H9 (cell line): ENCODE data around the gene PTPRK. TPM values are rescaled to one million over a fixed set of nuclear protein-coding genes. Genes with fewer than 3 reads are reported as not detected.

ENCODE experiments used
- DNase-seq: peaks from one replicate; pipeline ENCODE4 v3.0.0-alpha.2; 2017
- H2AFZ ChIP-seq: one replicate; pipeline ENCODE4 v1.6.1; 2013; ENCODE audit warnings: mild to moderate bottlenecking, low read length, control low read depth, moderate library complexity
- H2AK5ac ChIP-seq: 2 replicates; pipeline ENCODE4 v1.6.1; 2013; ENCODE audit warnings: low read length, control low read depth, mixed read lengths; ENCODE audit not compliant: insufficient read length
- H2BK120ac ChIP-seq: one replicate; pipeline ENCODE4 v1.6.1; 2013; ENCODE audit warnings: low read depth, mild to moderate bottlenecking, low read length, control low read depth, inconsistent platforms; ENCODE audit not compliant: poor library complexity, severe bottlenecking
- H2BK12ac ChIP-seq: 2 replicates; pipeline ENCODE4 v1.6.1; 2013; ENCODE audit warnings: low read length, control low read depth, mixed read lengths, low read depth; ENCODE audit not compliant: insufficient read length
- H2BK15ac ChIP-seq: 2 replicates; pipeline ENCODE4 v1.6.1; 2013; ENCODE audit warnings: low read depth, low read length, control low read depth
- H2BK20ac ChIP-seq: one replicate; pipeline ENCODE4 v1.6.1; 2013; ENCODE audit warnings: low read depth, mild to moderate bottlenecking, low read length, control low read depth, inconsistent platforms; ENCODE audit not compliant: poor library complexity, severe bottlenecking
- H2BK5ac ChIP-seq: 2 replicates; pipeline ENCODE4 v1.6.1; 2013; ENCODE audit warnings: low read length, control low read depth, mixed read lengths; ENCODE audit not compliant: insufficient read length
- H3K14ac ChIP-seq: 2 replicates; pipeline ENCODE4 v1.6.1; 2013; ENCODE audit warnings: low read length, control low read depth; ENCODE audit not compliant: insufficient read depth
- H3K18ac ChIP-seq: 2 replicates; pipeline ENCODE4 v1.6.1; 2013; ENCODE audit warnings: low read depth, mild to moderate bottlenecking, mixed read lengths, low read length, control low read depth; ENCODE audit not compliant: insufficient read length
- H3K23ac ChIP-seq: 2 replicates; pipeline ENCODE4 v1.6.1; 2013; ENCODE audit warnings: low read length, control low read depth, mixed read lengths, low read depth; ENCODE audit not compliant: insufficient read length
- H3K23me2 ChIP-seq: 2 replicates; pipeline ENCODE4 v1.6.1; 2013; ENCODE audit warnings: low read depth, mild to moderate bottlenecking, mixed read lengths, low read length, control low read depth; ENCODE audit not compliant: insufficient read length, poor library complexity, severe bottlenecking
- H3K27ac ChIP-seq: 2 replicates; pipeline ENCODE4 v1.5.1; 2013; ENCODE audit warnings: low read length, control low read depth, mixed read lengths, low read depth; ENCODE audit not compliant: insufficient read length
- H3K27me3 ChIP-seq: 2 replicates; pipeline ENCODE4 v1.6.1; 2013; ENCODE audit warnings: low read length, control low read depth, inconsistent platforms; ENCODE audit not compliant: insufficient read depth
- H3K4ac ChIP-seq: 2 replicates; pipeline ENCODE4 v1.6.1; 2013; ENCODE audit warnings: low read depth, mild to moderate bottlenecking, control low read depth, inconsistent platforms, low read length, moderate library complexity
- H3K4me1 ChIP-seq: 2 replicates; pipeline ENCODE4 v1.6.1; 2013; ENCODE audit warnings: low read length, control low read depth, inconsistent platforms; ENCODE audit not compliant: insufficient read depth
- H3K4me2 ChIP-seq: 2 replicates; pipeline ENCODE4 v1.6.1; 2013; ENCODE audit warnings: low read length, control low read depth, mixed read lengths; ENCODE audit not compliant: insufficient read length, insufficient read depth
- H3K56ac ChIP-seq: 2 replicates; pipeline ENCODE4 v1.6.1; 2013; ENCODE audit warnings: low read depth, mild to moderate bottlenecking, mixed read lengths, low read length, control low read depth; ENCODE audit not compliant: insufficient read length
- H3K79me1 ChIP-seq: 2 replicates; pipeline ENCODE4 v1.6.1; 2013; ENCODE audit warnings: low read depth, mild to moderate bottlenecking, moderate library complexity, low read length, control low read depth, inconsistent platforms; ENCODE audit not compliant: insufficient read depth, poor library complexity, severe bottlenecking
- H3K79me2 ChIP-seq: 2 replicates; pipeline ENCODE4 v1.6.1; 2013; ENCODE audit warnings: low read length, control low read depth, inconsistent platforms; ENCODE audit not compliant: insufficient read depth
- H3K9ac ChIP-seq: 2 replicates; pipeline ENCODE4 v1.6.1; 2013; ENCODE audit warnings: low read length, control low read depth, mixed read lengths; ENCODE audit not compliant: insufficient read length; ENCODE audit errors: extremely low read depth
- H3K9me3 ChIP-seq: one replicate; pipeline ENCODE4 v1.6.1; 2013; ENCODE audit warnings: low read depth, low read length, inconsistent platforms; ENCODE audit not compliant: control insufficient read depth
- H3T11ph ChIP-seq: one replicate; pipeline ENCODE4 v1.6.1; 2013; ENCODE audit warnings: mild to moderate bottlenecking, low read length, control low read depth, inconsistent platforms
- H4K20me1 ChIP-seq: one replicate; pipeline ENCODE4 v1.6.1; 2013; ENCODE audit not compliant: control insufficient read depth, insufficient read length, insufficient read depth
- H4K5ac ChIP-seq: 2 replicates; pipeline ENCODE4 v1.6.1; 2013; ENCODE audit warnings: low read depth, mild to moderate bottlenecking, mixed read lengths, low read length, control low read depth; ENCODE audit not compliant: insufficient read length
- H4K8ac ChIP-seq: replicated peaks from 2 replicates; pipeline ENCODE4 v1.6.1; 2013; ENCODE audit warnings: low read length, control low read depth, mixed read lengths, low read depth; ENCODE audit not compliant: insufficient read length
- H4K91ac ChIP-seq: 2 replicates; pipeline ENCODE4 v1.6.1; 2013; ENCODE audit warnings: low read depth, mild to moderate bottlenecking, moderate library complexity, mixed read lengths, low read length, control low read depth; ENCODE audit not compliant: insufficient read length
- H3K27ac Mint-ChIP-seq, 3 experiments: 2 replicates in 2 of 3; 3 replicates in 1 of 3; pipeline ENCODE4 v1.8.0; 2020 to 2021; ENCODE audit warnings: mixed read lengths in 3 of 3, mild to moderate bottlenecking in 1 of 3, moderate library complexity in 1 of 3
- H3K27me3 Mint-ChIP-seq: 2 replicates; pipeline ENCODE4 v1.8.0; 2021; ENCODE audit warnings: low read depth, mild to moderate bottlenecking, moderate library complexity, mixed read lengths
- H3K36me3 Mint-ChIP-seq, 3 experiments: 2 replicates in 2 of 3; 3 replicates in 1 of 3; pipeline ENCODE4 v1.8.0; 2020 to 2021; ENCODE audit warnings: low read depth in 3 of 3, mixed read lengths in 3 of 3; ENCODE audit not compliant: insufficient read depth in 1 of 3
- H3K4me1 Mint-ChIP-seq, 2 experiments: 2 replicates each; pipeline ENCODE4 v1.8.0; 2020; ENCODE audit warnings: mixed read lengths in 2 of 2
- H3K4me3 Mint-ChIP-seq, 2 experiments: 2 replicates in 1 of 2; 3 replicates in 1 of 2; pipeline ENCODE4 v1.8.0; 2020 to 2021; ENCODE audit warnings: mild to moderate bottlenecking in 2 of 2, mixed read lengths in 2 of 2, moderate library complexity in 1 of 2
- H3K9me3 Mint-ChIP-seq, 2 experiments: 2 replicates in 1 of 2; 3 replicates in 1 of 2; pipeline ENCODE4 v1.8.0; 2020; ENCODE audit warnings: mild to moderate bottlenecking in 2 of 2, mixed read lengths in 2 of 2, moderate library complexity in 1 of 2
- WGBS: extraction: QIAGEN DNeasy Blood & Tissue Kit; methylation state at CpG from one replicate; pipeline ENCODE4 v1.1.7; 2013; ENCODE audit warnings: missing lambda C conversion rate, low lambda C conversion rate, mixed read lengths; ENCODE audit not compliant: insufficient read length; ENCODE audit errors: extremely low coverage; 5-methylcytosine and 5-hydroxymethylcytosine counted together
- total RNA-seq: library from RNA; stranded (reverse); gene quantifications from 2 replicates; pipeline ENCODE4 v1.2.1, GENCODE V29; 2021
- TF ChIP-seq, protein P1 (sequence below): fragments of 200-600 bp; sonication (generic); conservative IDR thresholded peaks from 3 replicates; pipeline ENCODE4 v1.8.0; 2021; ENCODE audit warnings: antibody characterized with exemption, mild to moderate bottlenecking

The PTPRK gene
- total RNA-seq, 1 experiment from 2014 or later = 47.9 TPM

DNA sequence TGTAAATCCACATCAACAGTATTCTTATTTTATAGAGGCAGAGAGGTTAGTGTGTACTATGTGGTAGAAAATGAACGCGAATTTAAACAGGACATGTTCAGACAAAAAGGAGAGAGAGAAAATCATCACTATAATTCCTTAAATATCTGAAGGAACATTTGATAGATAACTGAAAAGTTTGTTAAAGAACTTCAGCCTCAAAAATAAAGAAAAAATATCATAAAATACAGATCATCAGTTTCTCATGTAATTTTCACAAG is 169.2 kb downstream of the PTPRK start:
- H3K36me3 Mint-ChIP-seq = no peaks in the 10 kb centered on the region
- Histone ChIP-seq H4K20me1 (no peaks in the 10 kb centered on the region), H3K23me2 (no peaks in the 10 kb centered on the region), H3K14ac (no peak overlapping the region), H3K27ac (no peak overlapping the region), H3K79me2 (no peaks in the 10 kb centered on the region), H4K8ac (no peak overlapping the region), H3K4me1 (no peaks in the 10 kb centered on the region), H4K5ac (no peak overlapping the region), H3T11ph (no peak overlapping the region), H3K9me3 (no peaks in the 10 kb centered on the region), H3K9ac (no peak overlapping the region), H2BK120ac (no peak overlapping the region), H3K4ac (no peak overlapping the region), H3K79me1 (no peaks in the 10 kb centered on the region), H2AK5ac (no peak overlapping the region), H3K18ac (no peak overlapping the region), H4K91ac (no peak overlapping the region), H3K27me3 (no peaks in the 10 kb centered on the region), H2AFZ (no peak overlapping the region), H3K56ac (no peak overlapping the region), H2BK12ac (no peak overlapping the region), H2BK20ac (no peak overlapping the region), H2BK15ac (no peak overlapping the region), H2BK5ac (no peak overlapping the region), H3K4me2 (no peak overlapping the region), H3K23ac (no peak overlapping the region)
- TF ChIP-seq, protein P1, sequence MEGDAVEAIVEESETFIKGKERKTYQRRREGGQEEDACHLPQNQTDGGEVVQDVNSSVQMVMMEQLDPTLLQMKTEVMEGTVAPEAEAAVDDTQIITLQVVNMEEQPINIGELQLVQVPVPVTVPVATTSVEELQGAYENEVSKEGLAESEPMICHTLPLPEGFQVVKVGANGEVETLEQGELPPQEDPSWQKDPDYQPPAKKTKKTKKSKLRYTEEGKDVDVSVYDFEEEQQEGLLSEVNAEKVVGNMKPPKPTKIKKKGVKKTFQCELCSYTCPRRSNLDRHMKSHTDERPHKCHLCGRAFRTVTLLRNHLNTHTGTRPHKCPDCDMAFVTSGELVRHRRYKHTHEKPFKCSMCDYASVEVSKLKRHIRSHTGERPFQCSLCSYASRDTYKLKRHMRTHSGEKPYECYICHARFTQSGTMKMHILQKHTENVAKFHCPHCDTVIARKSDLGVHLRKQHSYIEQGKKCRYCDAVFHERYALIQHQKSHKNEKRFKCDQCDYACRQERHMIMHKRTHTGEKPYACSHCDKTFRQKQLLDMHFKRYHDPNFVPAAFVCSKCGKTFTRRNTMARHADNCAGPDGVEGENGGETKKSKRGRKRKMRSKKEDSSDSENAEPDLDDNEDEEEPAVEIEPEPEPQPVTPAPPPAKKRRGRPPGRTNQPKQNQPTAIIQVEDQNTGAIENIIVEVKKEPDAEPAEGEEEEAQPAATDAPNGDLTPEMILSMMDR = no peak
- no peak overlapping the region for H3K4me3 Mint-ChIP-seq
- no peaks in the 10 kb centered on the region for H3K9me3 Mint-ChIP-seq
- no peak for DNase-seq
- peaks cover 3 to 10% of the 10 kb centered on the region in 2 experiments for H3K4me1 Mint-ChIP-seq
- H3K27ac Mint-ChIP-seq = peak overlapping the region in 1 of 3 experiments; percentile 5; a peak in 2 of 7 replicates
- no CpG with 5 or more reads among the region's 2 CpGs for WGBS
- H3K27me3 Mint-ChIP-seq = no peaks in the 10 kb centered on the region
